Activated CD8-positive, alpha-beta memory T cell treated with anti-CD3 and anti-CD28 coated beads for 4 hours (primary cell): ENCODE measurements around the gene ZFY.
A peak's percentile ranks its signal among the peaks of the same experiment; 100 is the strongest.

Source experiments
- DNase-seq, 2 donors: peaks; one replicate each; pipeline ENCODE4 v3.0.0-alpha.2; 2020; ENCODE audit warnings: low read depth in 2 of 2

ZFY gene

DNA sequence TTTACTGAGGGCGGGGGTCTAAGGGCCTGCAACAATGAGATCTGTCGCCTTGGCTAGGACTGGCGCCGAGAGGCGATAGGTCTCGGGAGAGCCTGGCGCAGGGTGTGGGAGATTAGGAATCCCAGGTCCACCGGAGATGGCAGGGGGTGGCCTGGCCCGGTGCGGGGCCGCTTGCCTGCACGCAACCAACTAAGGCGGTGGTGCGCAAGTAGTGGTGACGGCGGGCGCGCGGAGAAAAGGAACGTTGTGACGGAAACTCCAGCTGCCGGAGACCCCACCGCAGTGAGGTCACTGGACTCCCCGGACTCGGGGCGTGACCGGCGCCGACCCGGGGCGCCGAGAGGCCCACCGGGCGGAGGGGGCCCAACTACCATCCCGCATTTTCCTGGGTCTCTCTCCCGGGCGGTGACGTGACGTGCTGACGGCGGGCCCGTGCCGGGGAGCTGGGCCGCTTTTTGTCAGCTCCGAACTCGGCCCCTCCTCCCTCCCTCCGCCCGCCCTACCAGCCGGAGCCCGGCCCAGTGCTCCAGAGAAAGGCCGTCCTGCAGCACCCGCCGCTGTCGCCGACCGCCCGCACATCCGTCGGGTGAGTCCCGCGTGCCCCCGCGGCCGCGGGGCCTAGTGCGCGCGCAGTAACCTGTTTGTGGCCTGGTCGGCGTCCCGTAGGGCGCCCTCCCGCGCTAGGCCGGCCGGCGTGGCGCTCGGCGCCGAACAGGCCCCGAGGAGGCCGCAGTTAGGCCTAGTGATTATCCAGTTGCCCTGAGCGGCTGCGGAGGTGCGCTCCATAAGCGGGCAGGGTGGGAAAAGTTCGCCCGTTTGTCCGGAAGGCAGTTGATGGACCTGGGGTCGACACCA lies at the start of gene ZFY:
Gene ZFY, plus strand, starts transcription at position 521 of the 855 bp plus-strand sequence. CDS start 18,556 bp downstream, outside the sequence.
- peak in 1 of 2 donors; percentile 45 for DNase-seq

- DNase-seq, result no peak
Observed at GRCh38 chrY:2885880-2886279, 49.3 kb upstream of the ZFY start.

- DNase-seq, result no peak
Observed at GRCh38 chrY:2887386-2887785, 47.8 kb upstream of the ZFY start.

- DNase-seq, result no peak
Observed at GRCh38 chrY:2887955-2888354, 47.2 kb upstream of the ZFY start.

DNA sequence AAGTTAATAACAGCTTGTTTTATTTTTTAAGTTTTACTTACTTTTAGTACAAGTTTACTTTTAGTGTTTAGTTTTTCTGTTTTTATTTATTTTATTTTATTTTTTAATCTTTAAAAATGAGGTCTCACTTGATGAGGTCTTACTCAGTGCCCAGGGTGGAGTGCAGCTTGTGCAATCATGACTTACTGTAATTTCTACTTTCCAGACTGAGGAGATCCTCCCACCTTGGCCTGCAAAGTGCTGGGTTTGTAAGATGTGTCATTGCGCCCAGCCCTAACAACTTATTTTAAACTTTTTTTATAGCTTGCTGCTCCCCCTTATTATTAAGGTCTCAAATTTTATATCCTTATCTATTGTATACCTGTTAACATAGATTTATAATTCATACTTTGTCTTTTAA lies 41.7 kb upstream of the ZFY start:
- DNase-seq, result no peak

- DNase-seq, result no peak
Observed at GRCh38 chrY:2896050-2896449, 39.1 kb upstream of the ZFY start.

GRCh38 chrY:2907356-2907755 lies 27.8 kb upstream of the ZFY start:
- no peak for DNase-seq

- peak in 1 of 2 donors; percentile 13 for DNase-seq
Observed at GRCh38 chrY:2913066-2913815, 21.9 kb upstream of the ZFY start.

- DNase-seq, result no peak
Observed at GRCh38 chrY:2934078-2934477, 1.1 kb upstream of the ZFY start.

DNA sequence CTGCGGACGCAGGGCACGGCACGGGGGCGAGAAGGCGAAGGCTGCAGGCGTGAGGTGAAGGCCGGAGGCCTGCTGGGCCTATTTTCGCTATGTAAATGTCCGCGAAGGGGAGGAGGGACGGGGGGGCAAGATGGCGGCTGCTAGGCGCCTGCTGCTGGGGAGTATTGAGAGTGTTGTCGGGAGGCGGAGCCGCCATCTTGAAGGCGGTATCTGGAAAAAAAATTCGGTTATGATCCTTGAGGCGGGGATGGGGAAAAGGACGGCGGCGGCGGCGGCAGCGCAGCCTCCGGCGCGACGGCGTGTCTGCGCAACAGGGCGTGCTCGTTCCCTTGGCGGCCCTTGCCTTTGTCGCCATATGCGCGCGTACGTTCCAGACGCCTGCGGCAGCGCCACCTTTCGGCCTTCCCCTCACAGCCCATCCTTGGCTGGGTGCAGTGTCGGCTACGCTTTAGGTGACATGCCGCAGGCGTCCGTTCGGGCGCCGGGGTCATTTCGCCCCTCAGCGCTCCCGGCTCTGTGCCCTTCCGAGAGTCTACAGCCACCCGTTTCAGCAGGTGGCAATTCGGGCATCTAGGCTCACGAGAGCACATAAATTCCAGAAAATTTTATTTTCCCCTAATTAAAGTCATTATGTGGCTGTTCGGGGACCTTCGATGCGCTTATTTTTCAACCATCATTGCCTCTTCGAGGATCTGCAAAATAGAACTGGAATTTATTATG lies 695 bp downstream of the ZFY start:
- peak in 1 of 2 donors; percentile 63 for DNase-seq

DNA sequence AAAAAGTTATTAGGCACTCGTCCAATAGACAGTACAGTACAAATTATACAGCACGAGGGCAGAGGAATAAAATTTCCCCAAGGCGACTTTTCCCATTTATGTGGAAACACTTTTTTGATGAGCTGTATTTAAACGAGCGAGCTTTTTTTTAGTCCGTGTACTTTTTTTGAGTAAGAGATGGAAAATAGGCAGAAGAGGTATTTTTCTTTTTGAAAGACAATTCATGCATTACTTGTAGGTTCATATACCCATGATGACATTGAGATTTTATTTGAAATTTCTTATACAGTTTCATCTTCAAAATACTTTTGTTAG lies 1.2 kb downstream of the ZFY start:
- DNase-seq, result no peak

DNA sequence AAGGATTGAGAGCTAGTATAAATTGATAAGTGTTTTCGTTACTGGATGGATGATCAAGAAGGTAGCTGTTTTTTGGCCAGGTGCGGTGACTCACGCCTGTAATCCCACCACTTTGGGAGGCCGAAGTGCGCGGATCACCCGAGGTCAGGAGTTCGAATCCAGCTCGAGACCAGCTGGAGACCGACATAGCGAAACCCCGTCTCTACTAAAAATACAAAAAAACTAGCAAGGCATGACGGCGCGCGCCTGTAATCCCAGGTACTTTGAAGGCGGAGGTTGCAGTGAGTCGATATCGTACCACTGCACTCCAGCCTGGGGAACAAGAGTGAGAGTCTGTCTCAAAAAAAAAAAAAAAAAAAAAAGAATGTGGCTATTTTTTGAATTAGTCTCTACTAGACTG lies 2.0 kb downstream of the ZFY start:
- DNase-seq, result no peak

DNA sequence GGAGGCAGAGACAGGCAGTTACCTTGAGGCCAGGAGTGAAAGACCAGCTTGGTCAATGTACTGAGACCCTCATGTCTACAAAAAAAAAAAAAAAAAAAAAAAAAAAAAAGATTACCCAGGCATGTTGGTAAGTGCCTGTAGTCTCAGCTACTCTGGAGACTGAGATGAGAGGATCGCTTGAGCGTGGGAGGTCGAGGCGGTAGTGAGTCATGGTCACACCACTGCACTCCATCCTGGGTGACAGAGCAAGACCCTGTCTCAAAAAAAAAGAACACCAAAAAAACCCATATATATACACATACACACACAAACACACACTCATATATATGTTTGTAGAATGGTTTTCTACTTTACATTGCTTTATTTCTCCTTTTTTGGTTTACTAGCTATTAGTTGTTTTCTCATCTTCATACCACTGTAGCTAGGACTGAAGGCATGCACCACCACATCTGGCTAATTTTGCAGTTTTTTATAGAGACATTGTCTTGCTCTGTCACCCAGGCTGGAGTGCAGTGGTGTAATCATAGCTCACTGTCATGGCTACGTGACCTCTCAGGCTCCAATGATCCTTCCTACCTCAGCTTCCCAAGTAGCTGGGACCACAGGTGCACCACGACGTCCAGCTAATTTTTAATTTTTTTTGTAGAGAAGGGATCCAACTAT lies 14.5 kb downstream of the ZFY start:
- DNase-seq, result peak in 1 of 2 donors; percentile 9

DNA sequence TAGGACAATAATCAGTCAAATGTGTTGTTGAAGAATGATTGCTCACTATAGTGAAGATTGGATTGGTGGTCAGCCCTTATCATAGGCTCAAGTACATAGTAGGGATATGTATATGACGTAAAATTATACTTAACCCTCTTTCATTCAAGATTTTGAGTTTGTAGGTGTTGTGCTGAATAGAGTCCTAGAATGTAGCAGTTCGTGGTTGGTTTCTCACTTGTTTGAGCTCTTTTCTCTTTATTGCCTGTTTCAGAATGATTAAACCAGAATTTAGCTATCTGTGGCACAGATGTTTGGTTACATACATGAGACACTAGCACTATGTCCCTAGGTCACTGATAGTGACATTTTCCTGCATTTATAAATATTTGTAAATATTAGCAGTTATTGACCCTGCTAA lies 15.5 kb downstream of the ZFY start:
- no peak for DNase-seq

GRCh38 chrY:2952912-2953311 lies 17.7 kb downstream of the ZFY start:
- DNase-seq, result no peak

- DNase-seq, result no peak
Observed at GRCh38 chrY:2954735-2955134, 19.6 kb downstream of the ZFY start.

- DNase-seq, result no peak
Observed at GRCh38 chrY:2955561-2955960, 20.4 kb downstream of the ZFY start.

GRCh38 chrY:2962061-2962460 lies 26.9 kb downstream of the ZFY start:
- DNase-seq, result no peak

GRCh38 chrY:2964814-2965213 lies 29.6 kb downstream of the ZFY start:
- DNase-seq, result no peak

DNA sequence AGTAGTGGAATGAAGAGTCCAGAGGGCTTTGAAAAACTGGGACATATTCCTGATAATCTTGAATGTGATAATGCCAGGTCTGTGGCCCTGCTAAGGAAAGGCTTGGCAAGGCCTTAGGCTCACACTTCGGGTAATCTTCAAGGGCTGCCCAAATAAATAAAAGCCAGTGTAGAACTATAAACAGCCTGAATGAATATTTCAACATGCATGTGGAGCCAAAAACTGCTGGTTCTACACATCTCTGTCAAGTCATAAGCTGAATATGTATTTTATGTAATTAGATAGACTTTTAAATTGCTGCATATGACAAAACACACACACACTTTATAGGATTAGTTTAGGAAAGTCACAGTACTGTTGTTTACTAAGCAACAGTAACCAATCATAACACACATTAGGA lies 30.4 kb downstream of the ZFY start:
- DNase-seq, result no peak

DNA sequence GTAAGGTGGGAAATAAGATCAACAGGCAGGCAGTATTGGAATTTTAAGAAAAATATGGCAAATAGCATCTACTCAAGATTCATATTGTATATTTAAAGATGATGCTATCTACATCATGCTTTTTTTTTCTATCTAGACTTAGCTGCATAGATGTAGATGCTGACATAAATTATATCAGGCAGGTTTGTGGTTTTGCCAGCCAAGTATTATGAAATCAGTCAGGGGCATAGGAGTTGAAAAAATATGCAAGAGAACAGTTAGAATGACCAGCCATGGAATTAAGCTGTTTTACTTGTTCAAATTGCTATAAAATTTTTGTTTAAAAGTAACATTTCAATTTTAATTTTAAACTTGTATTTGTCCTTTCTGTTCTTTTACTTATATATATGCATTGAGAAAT lies 34.4 kb downstream of the ZFY start:
- DNase-seq, result no peak

- no peak for DNase-seq
Observed at GRCh38 chrY:2972708-2973107, 37.5 kb downstream of the ZFY start.
